ENCODE results near the gene ITGAD. TPM values are rescaled to one million over a fixed set of nuclear protein-coding genes. Genes with fewer than 3 reads are reported as not detected.

The ITGAD gene
- total and polyA plus RNA-seq, 5 experiments from 2014 or later, result 0.52 TPM; not detected in 4

DNA sequence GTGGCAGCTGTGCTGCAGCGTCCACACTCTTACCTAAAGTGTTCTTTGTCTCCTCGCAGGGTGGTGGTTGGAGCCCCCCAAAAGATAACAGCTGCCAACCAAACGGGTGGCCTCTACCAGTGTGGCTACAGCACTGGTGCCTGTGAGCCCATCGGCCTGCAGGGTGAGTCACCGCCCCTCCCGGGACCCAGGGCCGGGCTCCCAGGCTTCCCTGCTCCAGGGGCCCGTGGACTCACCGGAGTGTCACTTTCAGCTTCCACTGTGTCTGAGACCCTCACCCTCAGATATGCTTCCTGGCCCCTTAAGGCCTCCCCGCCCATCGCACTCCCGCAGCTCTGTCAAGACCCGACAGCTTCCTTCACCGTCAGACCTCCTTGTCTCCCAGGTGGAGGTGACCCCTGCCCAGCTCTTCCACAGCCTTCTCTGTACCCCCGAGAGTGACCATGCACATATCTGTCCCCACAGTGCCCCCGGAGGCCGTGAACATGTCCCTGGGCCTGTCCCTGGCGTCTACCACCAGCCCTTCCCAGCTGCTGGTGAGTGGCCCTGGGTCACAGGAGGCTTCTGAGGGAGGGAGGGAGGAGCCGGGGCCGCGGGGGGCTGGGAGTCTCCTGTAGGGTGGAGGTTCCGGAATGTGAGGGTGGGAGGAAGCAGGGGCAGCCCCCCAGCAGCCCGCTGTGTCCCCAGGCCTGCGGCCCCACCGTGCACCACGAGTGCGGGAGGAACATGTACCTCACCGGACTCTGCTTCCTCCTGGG lies 36.4 kb upstream of the ITGAD start:
- Mint-ChIP-seq H3K27me3 (peaks cover 0 to 2% (median 0%) of the 10 kb centered on the region in 5 donors), H3K27ac (peak overlapping the region in 8 of 10 donors; percentile 49 to 90 (median 74)), H3K9me3 (no peaks in the 10 kb centered on the region), H3K4me1 (peaks cover 23 to 58% (median 50%) of the 10 kb centered on the region in 4 donors), H3K4me3 (peak overlapping the region in 2 of 10 donors; percentile 32 to 68), H3K36me3 (no peaks in the 10 kb centered on the region)
- ATAC-seq (no peak), DNase-seq (no peak)
- POLR2A ChIA-PET, result interaction anchor here (0.8 to 1.4 kb wide), 3 partner anchors 25 to 55 kb away, joined by 3 to 5 read pairs (median 3); no protein-coding TSS in a partner anchor

DNA sequence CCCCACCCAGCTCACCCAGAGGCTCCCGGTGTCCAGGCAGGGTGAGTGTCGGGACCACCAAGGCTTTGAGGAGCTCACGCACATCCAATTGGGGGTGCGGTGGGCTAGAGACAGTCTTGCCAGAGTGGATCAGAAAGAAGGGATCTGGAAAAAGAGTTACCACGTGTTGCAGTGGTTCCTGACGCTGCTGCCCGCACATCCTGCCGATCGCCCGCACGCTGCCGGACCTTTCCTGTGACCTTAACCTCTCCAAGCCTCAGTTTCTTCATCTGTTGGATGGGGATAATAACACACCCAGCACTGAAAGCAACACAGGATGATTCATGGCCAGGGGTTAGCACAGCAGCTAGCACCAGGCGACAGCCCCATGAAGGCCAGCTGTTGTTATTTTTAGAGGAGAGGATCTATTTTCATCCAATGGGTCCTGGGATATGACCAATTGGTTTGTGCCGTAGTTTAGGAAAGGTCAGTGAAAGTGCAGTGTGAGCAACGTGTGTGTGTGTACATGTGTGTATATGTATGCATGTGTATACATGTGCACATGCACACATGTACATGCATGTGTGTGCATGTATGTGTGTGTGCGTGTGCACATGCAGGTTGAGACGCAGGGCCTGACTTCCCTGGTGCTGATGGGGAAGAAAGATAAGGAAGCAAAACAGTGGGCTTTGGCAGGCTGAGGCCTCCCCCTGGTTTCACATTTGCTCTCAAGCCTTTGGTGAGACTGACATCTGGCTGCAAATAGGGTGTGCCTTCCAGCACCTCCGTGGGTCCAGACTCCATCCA lies 35.6 kb upstream of the ITGAD start:
- no peaks in the 10 kb centered on the region for H3K9me3 Mint-ChIP-seq
- H3K27ac Mint-ChIP-seq, result peak overlapping the region in 9 of 10 donors; percentile 5 to 88 (median 81)
- H3K4me3 Mint-ChIP-seq, result peak overlapping the region in 2 of 10 donors; percentile 23 to 65
- POLR2A ChIA-PET, result interaction anchor here (0.8 to 1.4 kb wide), 4 partner anchors 25 to 240 kb away, joined by 3 to 5 read pairs (median 3); partner anchors contain the start of gene KAT8
- DNase-seq (peak in 1 of 10 donors; percentile 15), ATAC-seq (no peak)
- H3K27me3 Mint-ChIP-seq, result peaks cover 0 to 2% (median 0%) of the 10 kb centered on the region in 5 donors
- H3K36me3 Mint-ChIP-seq, result no peaks in the 10 kb centered on the region
- H3K4me1 Mint-ChIP-seq, result peaks cover 20 to 50% (median 45%) of the 10 kb centered on the region in 4 donors

DNA sequence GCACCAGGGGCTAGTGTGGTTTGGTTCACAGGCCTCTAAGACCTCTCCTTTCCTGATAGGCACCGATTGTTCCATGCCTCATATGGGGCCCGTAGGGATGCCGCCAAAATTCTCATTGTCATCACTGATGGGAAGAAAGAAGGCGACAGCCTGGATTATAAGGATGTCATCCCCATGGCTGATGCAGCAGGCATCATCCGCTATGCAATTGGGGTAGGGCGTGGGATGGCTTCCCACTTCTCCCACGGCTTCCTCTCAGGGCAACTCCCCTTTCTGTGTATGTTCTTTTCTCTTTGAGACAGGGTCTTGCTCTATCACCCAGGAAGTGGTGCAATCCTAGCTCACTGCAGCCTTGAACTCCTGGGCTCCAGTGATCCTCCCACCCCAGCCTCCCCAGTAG lies 32.9 kb upstream of the ITGAD start:
- DNase-seq (no peak), ATAC-seq (no peak)
- peaks cover 9 to 36% (median 24%) of the 10 kb centered on the region in 4 donors for H3K4me1 Mint-ChIP-seq
- no peak overlapping the region for H3K4me3 Mint-ChIP-seq
- peaks cover 0 to 2% (median 0%) of the 10 kb centered on the region in 5 donors for H3K27me3 Mint-ChIP-seq
- no peaks in the 10 kb centered on the region for H3K36me3 Mint-ChIP-seq
- POLR2A ChIA-PET, result no interaction called here
- no peak overlapping the region for H3K27ac Mint-ChIP-seq
- H3K9me3 Mint-ChIP-seq, result no peaks in the 10 kb centered on the region

DNA sequence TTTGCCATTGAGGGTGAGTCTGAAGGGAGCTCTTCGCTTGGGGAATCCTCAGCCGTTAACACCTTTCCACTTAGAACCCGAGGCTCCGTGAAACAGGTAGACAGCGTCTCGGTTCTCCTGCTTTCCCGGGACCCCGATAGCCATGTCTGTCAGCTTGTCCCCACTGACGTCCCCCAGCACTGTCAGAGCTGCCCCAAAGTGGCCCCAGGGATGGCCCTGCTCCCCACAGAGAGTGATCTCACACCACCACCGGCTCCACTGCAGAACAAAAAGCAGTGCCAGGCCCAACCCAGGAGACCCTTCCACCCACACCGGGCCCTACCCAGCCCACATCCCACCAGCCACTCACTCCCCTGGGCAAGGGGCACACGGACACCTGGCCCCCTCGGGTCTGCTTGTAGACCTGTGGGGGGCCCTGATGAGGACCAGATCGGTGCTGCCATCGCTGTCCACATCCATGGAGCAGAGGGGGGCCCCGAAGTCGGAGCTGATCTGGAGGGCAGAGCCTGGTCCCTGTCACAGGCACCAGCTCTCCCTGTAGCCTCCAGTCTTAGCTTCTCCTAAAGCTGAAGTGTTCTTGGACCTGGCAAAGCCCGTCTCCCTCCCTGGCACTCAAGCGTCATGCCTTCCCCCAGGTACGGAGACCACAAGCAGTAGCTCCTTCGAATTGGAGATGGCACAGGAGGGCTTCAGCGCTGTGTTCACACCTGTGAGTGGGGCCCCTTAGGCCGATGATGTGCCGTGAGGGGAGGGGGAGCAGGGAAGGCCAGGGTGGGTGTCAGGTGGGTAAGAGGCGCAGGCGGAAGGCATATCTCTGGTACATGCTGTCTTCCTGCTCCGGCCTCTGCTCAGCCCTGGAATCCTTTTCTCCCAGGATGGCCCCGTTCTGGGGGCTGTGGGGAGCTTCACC lies 31.7 kb upstream of the ITGAD start:
- Mint-ChIP-seq H3K27me3 (peaks cover 0 to 2% (median 0%) of the 10 kb centered on the region in 5 donors), H3K36me3 (no peaks in the 10 kb centered on the region), H3K4me1 (peaks cover 8 to 35% (median 19%) of the 10 kb centered on the region in 4 donors), H3K9me3 (no peaks in the 10 kb centered on the region), H3K27ac (no peak overlapping the region), H3K4me3 (no peak overlapping the region)
- DNase-seq (no peak), ATAC-seq (no peak)
- POLR2A ChIA-PET, result no interaction called here

DNA sequence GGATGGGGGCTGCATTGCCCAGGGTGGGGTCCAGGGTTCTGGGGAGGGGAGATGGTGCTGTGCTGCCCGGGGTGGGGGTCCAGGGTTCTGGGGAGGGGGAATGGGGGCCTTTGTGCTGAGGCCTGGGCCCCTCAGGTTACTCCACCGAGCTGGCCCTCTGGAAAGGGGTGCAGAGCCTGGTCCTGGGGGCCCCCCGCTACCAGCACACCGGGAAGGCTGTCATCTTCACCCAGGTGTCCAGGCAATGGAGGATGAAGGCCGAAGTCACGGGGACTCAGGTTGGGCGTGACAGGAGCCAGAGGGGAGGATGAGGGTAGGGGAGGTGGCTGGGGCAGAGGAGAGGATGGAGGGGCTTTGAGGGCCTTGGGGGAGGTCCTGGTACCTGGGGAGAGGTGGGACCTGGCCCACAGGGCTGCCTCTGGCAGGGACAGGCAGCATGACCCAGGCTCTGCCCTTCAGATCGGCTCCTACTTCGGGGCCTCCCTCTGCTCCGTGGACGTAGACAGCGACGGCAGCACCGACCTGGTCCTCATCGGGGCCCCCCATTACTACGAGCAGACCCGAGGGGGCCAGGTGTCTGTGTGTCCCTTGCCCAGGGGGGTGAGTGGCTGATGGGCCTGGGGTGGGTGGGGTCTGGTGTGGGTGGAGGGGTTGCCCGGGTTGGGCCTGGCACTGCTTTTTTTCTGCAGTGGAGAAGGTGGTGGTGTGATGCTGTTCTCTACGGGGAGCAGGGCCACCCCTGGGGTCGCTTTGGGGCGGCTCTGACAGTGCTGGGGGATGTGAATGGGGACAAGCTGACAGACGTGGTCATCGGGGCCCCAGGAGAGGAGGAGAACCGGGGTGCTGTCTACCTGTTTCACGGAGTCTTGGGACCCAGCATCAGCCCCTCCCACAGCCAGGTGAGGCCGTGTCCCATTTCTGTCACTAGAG lies 30.4 kb upstream of the ITGAD start:
- no peak overlapping the region for H3K27ac Mint-ChIP-seq
- no peak overlapping the region for H3K4me3 Mint-ChIP-seq
- H3K4me1 Mint-ChIP-seq, result peaks cover 12 to 35% (median 19%) of the 10 kb centered on the region in 4 donors
- POLR2A ChIA-PET, result interaction anchor here (0.6 kb wide), 1 partner anchor 20 kb away, joined by 4 read pairs; no protein-coding TSS in a partner anchor
- H3K27me3 Mint-ChIP-seq, result peaks cover 0 to 2% (median 0%) of the 10 kb centered on the region in 5 donors
- ATAC-seq (no peak), DNase-seq (no peak)
- no peaks in the 10 kb centered on the region for H3K9me3 Mint-ChIP-seq
- H3K36me3 Mint-ChIP-seq, result no peaks in the 10 kb centered on the region

DNA sequence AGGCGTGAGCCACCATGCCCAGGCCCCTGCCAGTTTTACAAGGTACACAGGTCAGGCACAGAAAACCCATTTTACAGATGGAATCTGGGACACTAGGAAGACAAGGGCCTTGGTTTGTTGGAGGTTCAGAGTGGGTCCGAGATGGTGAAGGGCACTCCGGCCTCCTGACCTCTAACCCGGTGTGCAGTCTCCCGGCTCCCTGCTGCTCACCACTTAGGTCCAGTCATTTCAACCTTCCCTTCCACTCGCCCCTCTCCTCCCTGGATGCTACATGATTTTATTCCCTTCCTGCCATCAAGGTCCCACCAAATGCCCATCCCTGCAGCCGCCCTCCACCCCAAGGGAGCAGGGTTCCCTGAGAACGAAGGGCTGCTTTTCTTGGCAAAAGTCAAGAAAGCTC lies 29.4 kb upstream of the ITGAD start:
- POLR2A ChIA-PET, result no interaction called here
- Mint-ChIP-seq H3K4me1 (peaks cover 11 to 34% (median 18%) of the 10 kb centered on the region in 4 donors), H3K4me3 (no peak overlapping the region), H3K9me3 (no peaks in the 10 kb centered on the region), H3K27me3 (peaks cover 0 to 2% (median 0%) of the 10 kb centered on the region in 5 donors), H3K36me3 (no peaks in the 10 kb centered on the region), H3K27ac (peak overlapping the region in 1 of 10 donors; percentile 48)
- ATAC-seq (no peak), DNase-seq (no peak)

DNA sequence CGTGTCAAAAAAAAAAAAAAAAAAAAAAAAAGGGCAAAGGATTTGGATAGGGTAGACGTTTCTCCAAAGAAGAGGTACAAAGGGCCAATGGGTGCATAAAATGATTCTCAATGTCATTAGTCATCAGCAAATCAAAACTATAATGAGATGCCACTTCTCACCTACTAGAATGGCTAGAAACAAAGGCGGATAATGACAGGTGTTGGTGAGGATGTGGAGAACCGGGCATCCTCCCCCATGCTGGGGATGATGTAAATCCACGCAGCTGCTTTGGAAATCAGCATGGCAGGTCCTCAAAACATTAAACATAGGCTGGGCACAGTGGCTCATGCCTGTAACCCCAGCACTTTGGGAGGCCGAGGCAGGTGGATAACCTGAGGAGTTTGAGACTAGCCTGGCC lies 28.7 kb upstream of the ITGAD start:
- H3K4me1 Mint-ChIP-seq, result peaks cover 11 to 34% (median 18%) of the 10 kb centered on the region in 4 donors
- H3K4me3 Mint-ChIP-seq, result no peak overlapping the region
- DNase-seq (no peak), ATAC-seq (no peak)
- H3K36me3 Mint-ChIP-seq, result no peaks in the 10 kb centered on the region
- POLR2A ChIA-PET, result no interaction called here
- H3K27ac Mint-ChIP-seq, result peak overlapping the region in 1 of 10 donors; percentile 85
- H3K9me3 Mint-ChIP-seq, result no peaks in the 10 kb centered on the region
- H3K27me3 Mint-ChIP-seq, result peaks cover 0 to 2% (median 0%) of the 10 kb centered on the region in 5 donors

DNA sequence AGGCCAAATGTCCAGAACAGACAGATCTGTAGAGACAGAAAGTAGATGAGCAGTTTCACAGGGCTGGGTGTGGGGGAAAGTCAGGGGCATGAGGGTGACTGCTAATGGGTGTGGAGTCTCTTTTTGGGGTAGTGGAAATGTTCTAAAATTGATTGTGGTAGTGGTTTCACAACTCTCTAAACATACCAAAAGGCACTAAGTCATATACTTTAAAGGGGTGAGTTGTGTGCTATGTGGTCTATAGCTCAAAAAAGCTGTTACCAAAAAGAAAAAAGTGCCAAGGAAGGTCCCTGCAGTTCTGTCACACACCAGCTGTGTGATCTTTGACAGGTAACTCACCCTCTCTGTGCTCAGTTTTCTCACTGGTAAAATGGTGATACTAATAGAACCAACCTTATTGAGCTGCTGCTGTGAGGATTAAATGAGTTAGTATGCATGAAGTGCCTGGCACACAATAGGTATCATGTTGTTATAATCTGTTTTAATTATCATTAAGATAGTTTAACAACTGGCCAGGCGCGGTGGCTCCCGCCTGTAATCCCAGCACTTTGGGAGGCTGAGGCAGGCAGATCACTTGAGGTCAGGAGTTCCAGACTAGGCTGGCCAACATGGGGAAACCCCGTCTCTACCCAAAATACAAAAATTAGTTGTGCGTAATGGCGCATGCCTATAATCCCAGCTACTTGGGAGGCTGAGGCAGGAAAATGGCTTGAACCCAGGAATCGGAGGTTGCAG lies 27.8 kb upstream of the ITGAD start:
- Mint-ChIP-seq H3K27ac (peak overlapping the region in 5 of 10 donors; percentile 12 to 85 (median 58)), H3K4me1 (peaks cover 11 to 32% (median 18%) of the 10 kb centered on the region in 4 donors), H3K9me3 (no peaks in the 10 kb centered on the region), H3K4me3 (peak overlapping the region in 2 of 10 donors; percentile 54 to 74), H3K27me3 (peaks cover 0 to 2% (median 0%) of the 10 kb centered on the region in 5 donors), H3K36me3 (no peaks in the 10 kb centered on the region)
- POLR2A ChIA-PET, result no interaction called here
- ATAC-seq (peak in 1 of 2 donors; percentile 29), DNase-seq (peak in 2 of 10 donors; percentile 8 to 36)

DNA sequence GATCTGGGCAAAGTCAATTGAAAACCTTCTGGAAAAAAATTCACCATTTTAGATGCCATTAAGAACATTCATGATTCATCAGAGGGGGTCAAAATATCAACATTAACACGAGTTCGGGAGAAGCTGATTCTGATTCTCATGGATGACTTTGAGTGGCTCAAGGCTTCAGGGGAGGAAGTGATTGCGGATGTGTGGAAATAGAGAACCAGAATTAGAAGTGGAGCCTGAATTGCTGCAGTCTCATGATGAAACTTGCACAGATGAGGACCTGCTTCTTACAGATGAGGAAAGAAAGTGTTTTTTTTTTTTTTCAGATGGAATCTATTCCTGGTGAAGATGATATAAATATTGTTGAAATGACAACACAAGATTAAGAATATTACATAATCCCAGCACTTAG lies 25.3 kb upstream of the ITGAD start:
- no peaks in the 10 kb centered on the region for H3K9me3 Mint-ChIP-seq
- H3K4me1 Mint-ChIP-seq, result peaks cover 11 to 29% (median 18%) of the 10 kb centered on the region in 4 donors
- H3K36me3 Mint-ChIP-seq, result no peaks in the 10 kb centered on the region
- H3K27me3 Mint-ChIP-seq, result no peaks in the 10 kb centered on the region
- H3K27ac Mint-ChIP-seq, result peak overlapping the region in 2 of 10 donors; percentile 15 to 47
- POLR2A ChIA-PET, result interaction anchor here (0.7 kb wide), 1 partner anchor 93 kb away, joined by 6 read pairs; no protein-coding TSS in a partner anchor
- ATAC-seq (no peak), DNase-seq (no peak)
- no peak overlapping the region for H3K4me3 Mint-ChIP-seq

DNA sequence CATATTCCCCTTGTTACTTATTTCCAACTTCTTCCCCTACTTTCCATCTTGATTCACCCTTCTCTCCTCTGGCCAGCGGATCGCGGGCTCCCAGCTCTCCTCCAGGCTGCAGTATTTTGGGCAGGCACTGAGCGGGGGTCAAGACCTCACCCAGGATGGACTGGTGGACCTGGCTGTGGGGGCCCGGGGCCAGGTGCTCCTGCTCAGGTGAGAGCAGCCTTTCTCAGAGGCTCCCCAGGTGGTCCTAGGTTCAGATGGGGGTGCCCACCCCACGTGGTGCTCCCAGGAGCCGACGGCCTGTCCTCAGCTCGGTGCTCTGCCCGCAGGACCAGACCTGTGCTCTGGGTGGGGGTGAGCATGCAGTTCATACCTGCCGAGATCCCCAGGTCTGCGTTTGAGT lies 22.1 kb upstream of the ITGAD start:
- Mint-ChIP-seq H3K4me1 (peaks cover 9 to 18% (median 15%) of the 10 kb centered on the region in 4 donors), H3K36me3 (peaks cover 0 to 6% (median 0%) of the 10 kb centered on the region in 3 donors), H3K4me3 (no peak overlapping the region), H3K9me3 (peaks cover 0 to 8% (median 3%) of the 10 kb centered on the region in 9 donors), H3K27ac (no peak overlapping the region), H3K27me3 (no peaks in the 10 kb centered on the region)
- DNase-seq, result no peak
- no peak for ATAC-seq
- POLR2A ChIA-PET, result no interaction called here

Data from naive thymus-derived CD8-positive, alpha-beta T cell (primary cell).